VCaP (cell line): Measurements from ENCODE around the gene ADAM22.
A peak's percentile ranks its signal among the peaks of the same experiment; 100 is the strongest.
"Not testable (repeated sequence)": the region's sequence is repeated elsewhere in the genome, so short reads cannot be mapped to it uniquely, and the experiment has no call there.

Source experiments
- H3K27ac ChIP-seq: fragments of 450-650 bp; 2 replicates; pipeline ENCODE4 v1.5.1; 2017
- TF ChIP-seq, protein P1 (sequence below): fragments of 450-650 bp; conservative IDR thresholded peaks from 2 replicates; pipeline ENCODE4 v1.5.1; 2017; ENCODE audit warnings: mild to moderate bottlenecking, moderate library complexity

ADAM22 gene

GRCh38 chr7:88155756-88156155 lies 221.7 kb downstream of the ADAM22 start:
- H3K27ac ChIP-seq = no peak overlapping the region
- TF ChIP-seq, protein P1, sequence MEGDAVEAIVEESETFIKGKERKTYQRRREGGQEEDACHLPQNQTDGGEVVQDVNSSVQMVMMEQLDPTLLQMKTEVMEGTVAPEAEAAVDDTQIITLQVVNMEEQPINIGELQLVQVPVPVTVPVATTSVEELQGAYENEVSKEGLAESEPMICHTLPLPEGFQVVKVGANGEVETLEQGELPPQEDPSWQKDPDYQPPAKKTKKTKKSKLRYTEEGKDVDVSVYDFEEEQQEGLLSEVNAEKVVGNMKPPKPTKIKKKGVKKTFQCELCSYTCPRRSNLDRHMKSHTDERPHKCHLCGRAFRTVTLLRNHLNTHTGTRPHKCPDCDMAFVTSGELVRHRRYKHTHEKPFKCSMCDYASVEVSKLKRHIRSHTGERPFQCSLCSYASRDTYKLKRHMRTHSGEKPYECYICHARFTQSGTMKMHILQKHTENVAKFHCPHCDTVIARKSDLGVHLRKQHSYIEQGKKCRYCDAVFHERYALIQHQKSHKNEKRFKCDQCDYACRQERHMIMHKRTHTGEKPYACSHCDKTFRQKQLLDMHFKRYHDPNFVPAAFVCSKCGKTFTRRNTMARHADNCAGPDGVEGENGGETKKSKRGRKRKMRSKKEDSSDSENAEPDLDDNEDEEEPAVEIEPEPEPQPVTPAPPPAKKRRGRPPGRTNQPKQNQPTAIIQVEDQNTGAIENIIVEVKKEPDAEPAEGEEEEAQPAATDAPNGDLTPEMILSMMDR = no peak

DNA sequence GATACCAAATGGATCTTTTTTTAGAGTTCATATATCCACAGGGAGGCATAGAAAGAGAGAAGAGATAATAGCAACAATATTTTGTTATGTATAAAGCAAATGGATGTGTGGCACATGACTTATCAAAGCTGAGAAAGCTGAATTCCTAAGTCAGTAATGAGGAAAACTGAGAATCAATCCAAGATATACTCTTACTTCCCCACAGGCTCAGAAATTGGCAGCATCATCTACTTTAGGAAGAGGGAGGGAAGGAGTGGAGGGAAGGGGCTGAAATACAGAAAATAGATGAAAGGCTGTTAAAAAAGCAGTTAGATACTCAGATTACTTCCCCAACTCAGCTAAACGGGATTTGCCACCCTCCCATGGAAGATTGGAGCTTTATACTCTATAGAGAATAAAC lies 222.3 kb downstream of the ADAM22 start:
- TF ChIP-seq, protein P1 = no peak
- H3K27ac ChIP-seq = no peak overlapping the region

DNA sequence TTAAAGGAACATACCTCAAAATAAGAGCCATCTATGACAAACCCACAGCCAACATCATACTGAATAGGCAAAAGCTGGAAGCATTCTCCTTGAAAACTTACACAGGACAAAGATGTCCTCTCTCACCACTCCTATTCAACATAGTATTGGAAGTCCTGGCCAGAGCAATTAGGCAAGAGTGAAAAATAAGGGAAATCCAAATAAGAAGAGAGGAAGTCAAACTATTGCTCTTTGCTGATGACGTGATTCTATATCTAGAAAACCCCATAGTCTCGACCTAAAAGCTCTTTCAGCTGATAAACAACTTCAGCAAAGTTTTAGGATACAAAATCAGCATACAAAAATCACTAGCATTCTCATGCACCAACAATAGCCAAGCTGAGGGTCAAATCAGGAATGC lies 225.7 kb downstream of the ADAM22 start:
- H3K27ac ChIP-seq = not testable (repeated sequence)

GRCh38 chr7:88165697-88166096 lies 231.6 kb downstream of the ADAM22 start:
- TF ChIP-seq, protein P1 = no peak
- no peak overlapping the region for H3K27ac ChIP-seq

GRCh38 chr7:88167223-88167622 lies 233.2 kb downstream of the ADAM22 start:
- TF ChIP-seq, protein P1 = no peak
- H3K27ac ChIP-seq = no peak overlapping the region

- TF ChIP-seq, protein P1 = no peak
- H3K27ac ChIP-seq = no peak overlapping the region
These were observed 233.7 kb downstream of the ADAM22 start for GRCh38 chr7:88167721-88168120.

- H3K27ac ChIP-seq = no peak overlapping the region
- TF ChIP-seq, protein P1 = peak; percentile 82
These were observed 235.8 kb downstream of the ADAM22 start for GRCh38 chr7:88169717-88170320.

DNA sequence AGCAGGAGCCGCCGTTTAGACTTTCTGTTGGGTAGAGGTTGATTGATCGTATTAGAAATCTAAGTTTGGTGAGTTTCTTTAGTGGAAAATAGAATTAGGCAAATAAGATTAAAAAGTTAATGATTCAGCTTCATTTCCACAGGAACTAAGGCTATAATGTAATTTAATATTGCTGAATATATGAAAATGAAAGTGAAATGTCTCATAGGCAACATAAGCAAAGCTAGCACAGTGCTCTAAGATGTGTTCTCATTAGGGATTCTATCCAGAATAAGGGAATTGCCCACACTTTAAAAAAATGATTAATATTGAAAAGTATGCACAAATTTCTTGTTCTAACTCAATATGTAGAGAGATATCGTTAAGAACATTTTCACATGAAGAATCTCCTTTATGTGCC lies 238.8 kb downstream of the ADAM22 start:
- no peak overlapping the region for H3K27ac ChIP-seq
- TF ChIP-seq, protein P1 = no peak
